Upper lobe of left lung (tissue), 6 donors: ENCODE results near the gene GALNT8. TPM values are rescaled to one million over a fixed set of nuclear protein-coding genes. Genes with fewer than 3 reads are reported as not detected.

Source experiments
- ATAC-seq, 2 donors: fragments of 200-7000 bp; cut with Tn5 transposase; one replicate each; pipeline ENCODE4 v1.9.1; 2022; ENCODE audit warnings: mild to moderate bottlenecking in 2 of 2, moderate library complexity in 2 of 2; ENCODE audit not compliant: low FRiP score in 2 of 2
- DNase-seq, 2 donors: peaks; one replicate each; pipeline ENCODE4 v3.0.0-alpha.2; 2019 to 2020
- H3K27ac ChIP-seq, 4 donors: fragments of 200-600 bp; sonication (generic); one replicate each; pipeline ENCODE4 v1.5.1; 2016 to 2019
- H3K27me3 ChIP-seq, 4 donors: fragments of 200-600 bp; sonication (generic); one replicate each; pipeline ENCODE4 v1.5.1; 2017 to 2019
- H3K36me3 ChIP-seq, 4 donors: fragments of 200-600 bp; sonication (generic); one replicate each; pipeline ENCODE4 v1.5.1; 2016 to 2019
- H3K4me1 ChIP-seq, 4 donors: fragments of 200-600 bp; sonication (generic); one replicate each; pipeline ENCODE4 v1.5.1; 2018 to 2019
- H3K4me3 ChIP-seq, 4 donors: fragments of 200-600 bp; sonication (generic); one replicate each; pipeline ENCODE4 v1.5.1; 2017 to 2019; ENCODE audit warnings: mild to moderate bottlenecking in 2 of 4, moderate library complexity in 1 of 4
- H3K9me3 ChIP-seq, 4 donors: fragments of 200-600 bp; sonication (generic); one replicate each; pipeline ENCODE4 v1.5.1; 2018 to 2019
- EP300 ChIP-seq, 4 donors: sonication (generic); formaldehyde crosslinking; IDR thresholded peaks; one replicate each; pipeline ENCODE4 v1.5.1; 2017; ENCODE audit warnings: antibody characterized with exemption in 4 of 4, control low read depth in 2 of 4
- POLR2A ChIP-seq, 4 donors: fragments of 450-650 bp; IDR thresholded peaks; one replicate each; pipeline ENCODE4 v1.5.1; 2016 to 2017; ENCODE audit warnings: antibody characterized with exemption in 4 of 4, mild to moderate bottlenecking in 2 of 4
- POLR2AphosphoS5 ChIP-seq, 2 donors: sonication (generic); formaldehyde crosslinking; IDR thresholded peaks; one replicate each; pipeline ENCODE4 v1.5.1; 2017; ENCODE audit warnings: antibody characterized with exemption in 2 of 2
- WGBS, 2 donors: methylation state at CpG; one replicate each; pipeline ENCODE4 v1.1.5; 2017 to 2018; 5-methylcytosine and 5-hydroxymethylcytosine counted together
- total RNA-seq, 6 donors: library from RNA; depleted of rRNA in 4 of 6; stranded (reverse); fragments of >200 nt in 4 of 6; gene quantifications; one replicate each; pipeline versions ENCODE4 v1.1.0 to v1.2.1, GENCODE V29; 2016 to 2021
- TF ChIP-seq, protein P1 (sequence below), 6 experiments: fragments of 450-650 bp in 4 of 6; fragments of 200-600 bp in 2 of 6; sonication (generic) in 2 of 6; IDR thresholded peaks; one replicate each; pipeline ENCODE4 v1.5.1; 2016 to 2019; ENCODE audit warnings: antibody characterized with exemption in 6 of 6
- donor health status: DM: no; HTN: no; CAD: no; lungs with moderate emphysema.
- donor health status: DM: no; HTN: yes; CAD: no; lungs with severe emphysema.

Gene GALNT8
- total RNA-seq, 6 donors from 2014 or later = 0.14 to 0.94 (median 0.59) TPM; not detected in 1

DNA sequence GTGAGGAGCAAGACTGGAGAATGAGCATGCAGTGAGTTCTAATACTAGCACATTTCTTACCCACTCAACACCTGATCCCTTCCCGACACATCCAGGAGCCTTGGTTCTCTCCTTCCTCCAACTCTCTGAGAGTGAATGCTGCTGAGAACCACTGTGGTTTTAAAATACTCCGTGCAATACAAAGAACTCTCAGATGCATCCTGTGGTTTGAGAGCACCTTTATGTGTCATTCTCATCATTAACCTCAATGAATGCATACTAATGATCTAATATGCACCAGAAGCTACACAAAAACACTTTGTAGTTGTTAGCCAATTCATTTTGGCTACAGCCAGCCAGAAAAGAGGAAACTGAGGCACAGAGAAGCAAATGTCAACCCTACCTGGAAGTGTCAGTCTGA is 87.6 kb downstream of the GALNT8 start:
- no peak overlapping the region for H3K27ac ChIP-seq
- DNase-seq = no peak
- TF ChIP-seq EP300 (IDR thresholded peaks at IDR 0.05) (no peak), POLR2AphosphoS5 (IDR thresholded peaks at IDR 0.05) (no peak)
- TF ChIP-seq, protein P1, sequence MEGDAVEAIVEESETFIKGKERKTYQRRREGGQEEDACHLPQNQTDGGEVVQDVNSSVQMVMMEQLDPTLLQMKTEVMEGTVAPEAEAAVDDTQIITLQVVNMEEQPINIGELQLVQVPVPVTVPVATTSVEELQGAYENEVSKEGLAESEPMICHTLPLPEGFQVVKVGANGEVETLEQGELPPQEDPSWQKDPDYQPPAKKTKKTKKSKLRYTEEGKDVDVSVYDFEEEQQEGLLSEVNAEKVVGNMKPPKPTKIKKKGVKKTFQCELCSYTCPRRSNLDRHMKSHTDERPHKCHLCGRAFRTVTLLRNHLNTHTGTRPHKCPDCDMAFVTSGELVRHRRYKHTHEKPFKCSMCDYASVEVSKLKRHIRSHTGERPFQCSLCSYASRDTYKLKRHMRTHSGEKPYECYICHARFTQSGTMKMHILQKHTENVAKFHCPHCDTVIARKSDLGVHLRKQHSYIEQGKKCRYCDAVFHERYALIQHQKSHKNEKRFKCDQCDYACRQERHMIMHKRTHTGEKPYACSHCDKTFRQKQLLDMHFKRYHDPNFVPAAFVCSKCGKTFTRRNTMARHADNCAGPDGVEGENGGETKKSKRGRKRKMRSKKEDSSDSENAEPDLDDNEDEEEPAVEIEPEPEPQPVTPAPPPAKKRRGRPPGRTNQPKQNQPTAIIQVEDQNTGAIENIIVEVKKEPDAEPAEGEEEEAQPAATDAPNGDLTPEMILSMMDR (IDR thresholded peaks at IDR 0.05) = no peak
- no peaks in the 10 kb centered on the region for H3K36me3 ChIP-seq
- no peak for ATAC-seq
- 44 to 66% methylated on average over 2 of the region's 2 CpGs for WGBS, 2 donors
- H3K4me3 ChIP-seq = no peak overlapping the region
- H3K27me3 ChIP-seq = peaks cover 0 to 22% (median 13%) of the 10 kb centered on the region in 4 donors
- peaks cover 10 to 16% (median 12%) of the 10 kb centered on the region in 4 donors for H3K4me1 ChIP-seq
- H3K9me3 ChIP-seq = no peaks in the 10 kb centered on the region

DNA sequence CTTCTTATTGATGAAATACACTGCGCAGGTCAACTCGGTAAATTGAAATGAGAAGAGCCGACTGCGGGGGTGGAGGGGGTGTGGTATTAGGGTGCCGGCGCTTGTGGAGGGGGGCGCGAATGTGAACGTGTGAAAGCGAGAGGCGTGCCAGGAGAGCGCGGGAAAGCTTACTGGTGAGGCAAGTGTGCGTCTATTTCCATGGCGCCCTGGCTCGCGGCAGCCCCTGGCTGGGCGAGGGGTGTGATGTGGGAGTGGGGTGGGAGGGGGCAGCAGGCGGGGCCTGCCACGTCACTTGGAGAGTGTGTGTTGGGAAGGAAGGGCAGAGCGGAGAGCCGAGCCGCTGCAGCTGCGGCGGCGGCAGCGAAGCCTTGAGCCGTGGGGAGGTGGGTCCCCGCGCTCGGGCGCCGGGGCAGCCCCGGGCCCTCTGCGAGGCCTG is 88.8 kb downstream of the GALNT8 start:
- peaks cover 0 to 22% (median 13%) of the 10 kb centered on the region in 4 donors for H3K27me3 ChIP-seq
- no peak overlapping the region for H3K27ac ChIP-seq
- 1% methylated on average over 29 to 35 of the region's 35 CpGs for WGBS, 2 donors
- H3K4me1 ChIP-seq = peaks cover 10 to 16% (median 12%) of the 10 kb centered on the region in 4 donors
- no peaks in the 10 kb centered on the region for H3K9me3 ChIP-seq
- no peak for DNase-seq
- no peaks in the 10 kb centered on the region for H3K36me3 ChIP-seq
- peak overlapping the region in 3 of 4 donors; percentile 33 to 42 (median 36) for H3K4me3 ChIP-seq
- peak in 1 of 2 donors; percentile 76 for ATAC-seq
- TF ChIP-seq POLR2A (IDR thresholded peaks at IDR 0.05) = no peak
- TF ChIP-seq, protein P1 (IDR thresholded peaks at IDR 0.05) = no peak

DNA sequence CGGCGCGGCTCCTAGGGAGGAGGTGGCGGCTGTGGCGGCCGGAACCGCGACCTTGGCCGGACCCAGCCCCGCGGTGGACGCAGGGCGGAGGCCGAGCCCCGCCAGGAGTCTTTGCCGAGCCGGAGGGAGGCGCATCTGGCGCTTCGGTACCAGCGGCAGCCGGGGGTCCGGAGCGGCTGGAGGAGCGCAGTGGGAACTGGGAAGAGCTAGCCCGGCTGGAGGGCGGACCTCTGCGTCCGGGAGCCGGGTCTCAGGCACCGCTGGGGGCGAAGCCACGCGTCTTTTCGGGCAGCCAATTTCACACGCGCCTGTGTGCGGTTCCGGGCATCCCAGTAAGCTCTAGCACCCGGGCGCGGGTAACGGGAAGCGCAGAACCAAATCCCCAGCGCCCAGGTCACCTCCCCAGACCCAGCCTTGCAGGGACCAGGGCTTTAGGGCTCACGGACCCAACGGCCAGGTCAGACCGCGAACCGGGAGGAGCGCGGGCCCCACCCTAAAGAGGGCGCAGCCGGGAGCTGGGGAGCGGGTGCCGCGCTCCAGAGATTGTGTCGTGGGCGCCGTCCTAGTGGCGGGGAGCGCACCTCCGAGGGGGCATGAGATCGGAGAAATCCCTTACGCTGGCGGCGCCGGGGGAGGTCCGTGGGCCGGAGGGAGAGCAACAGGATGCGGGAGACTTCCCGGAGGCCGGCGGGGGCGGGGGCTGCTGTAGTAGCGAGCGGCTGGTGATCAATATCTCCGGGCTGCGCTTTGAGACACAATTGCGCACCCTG is 89.4 kb downstream of the GALNT8 start:
- H3K36me3 ChIP-seq = no peaks in the 10 kb centered on the region
- H3K27me3 ChIP-seq = peaks cover 0 to 22% (median 13%) of the 10 kb centered on the region in 4 donors
- no peaks in the 10 kb centered on the region for H3K9me3 ChIP-seq
- WGBS, 2 donors = 1% methylated on average over 46 of the region's 80 CpGs; no CpG with 5 or more reads in 1 of the 2 donors
- no peak overlapping the region for H3K27ac ChIP-seq
- ATAC-seq (peak in 1 of 2 donors; percentile 70), DNase-seq (peak in 1 of 2 donors; percentile 84)
- H3K4me3 ChIP-seq = peak overlapping the region in 3 of 4 donors; percentile 33 to 42 (median 36)
- peaks cover 10 to 16% (median 12%) of the 10 kb centered on the region in 4 donors for H3K4me1 ChIP-seq
- TF ChIP-seq POLR2AphosphoS5 (IDR thresholded peaks at IDR 0.05) = no peak
- TF ChIP-seq, protein P1 (IDR thresholded peaks at IDR 0.05) = no peak
- TF ChIP-seq POLR2A (IDR thresholded peaks at IDR 0.05) = no peak
- TF ChIP-seq EP300 (IDR thresholded peaks at IDR 0.05) = no peak

- Histone ChIP-seq H3K4me1 (peaks cover 10 to 16% (median 12%) of the 10 kb centered on the region in 4 donors), H3K4me3 (peak overlapping the region in 3 of 4 donors; percentile 33 to 42 (median 36)), H3K27ac (no peak overlapping the region), H3K36me3 (no peaks in the 10 kb centered on the region), H3K9me3 (no peaks in the 10 kb centered on the region), H3K27me3 (peaks cover 0 to 22% (median 13%) of the 10 kb centered on the region in 4 donors)
- 49 to 63% methylated on average over 2 to 24 of the region's 34 CpGs for WGBS, 2 donors
- DNase-seq = peak in 1 of 2 donors; percentile 73
- TF ChIP-seq POLR2A (IDR thresholded peaks at IDR 0.05) (no peak), POLR2AphosphoS5 (IDR thresholded peaks at IDR 0.05) (no peak), EP300 (IDR thresholded peaks at IDR 0.05) (no peak)
- TF ChIP-seq, protein P1 (IDR thresholded peaks at IDR 0.05) = no peak
- ATAC-seq = no peak
Measured at GRCh38 chr12:4810219-4810671, 90.0 kb downstream of the GALNT8 start.
